SH-SY5Y (cell line): ENCODE measurements around the gene UNG.

Source experiments
- GATA2 ChIP-seq: IDR thresholded peaks from 2 replicates; pipeline ENCODE4 v1.6.1; 2011; ENCODE audit warnings: mild to moderate bottlenecking, low read depth, low read length
- GATA3 ChIP-seq: IDR thresholded peaks from 2 replicates; pipeline ENCODE4 v1.6.1; 2011; ENCODE audit warnings: low read depth, mild to moderate bottlenecking, low read length, moderate library complexity

- no peak for TF ChIP-seq GATA3
- TF ChIP-seq GATA2, result no peak
Observed at GRCh38 chr12:109121346-109121880, 24.0 kb downstream of the UNG start.
